ENCODE results near the gene MPV17L.
"Not testable (repeated sequence)": the region's sequence is repeated elsewhere in the genome, so short reads cannot be mapped to it uniquely, and the experiment has no call there.

MPV17L gene

DNA sequence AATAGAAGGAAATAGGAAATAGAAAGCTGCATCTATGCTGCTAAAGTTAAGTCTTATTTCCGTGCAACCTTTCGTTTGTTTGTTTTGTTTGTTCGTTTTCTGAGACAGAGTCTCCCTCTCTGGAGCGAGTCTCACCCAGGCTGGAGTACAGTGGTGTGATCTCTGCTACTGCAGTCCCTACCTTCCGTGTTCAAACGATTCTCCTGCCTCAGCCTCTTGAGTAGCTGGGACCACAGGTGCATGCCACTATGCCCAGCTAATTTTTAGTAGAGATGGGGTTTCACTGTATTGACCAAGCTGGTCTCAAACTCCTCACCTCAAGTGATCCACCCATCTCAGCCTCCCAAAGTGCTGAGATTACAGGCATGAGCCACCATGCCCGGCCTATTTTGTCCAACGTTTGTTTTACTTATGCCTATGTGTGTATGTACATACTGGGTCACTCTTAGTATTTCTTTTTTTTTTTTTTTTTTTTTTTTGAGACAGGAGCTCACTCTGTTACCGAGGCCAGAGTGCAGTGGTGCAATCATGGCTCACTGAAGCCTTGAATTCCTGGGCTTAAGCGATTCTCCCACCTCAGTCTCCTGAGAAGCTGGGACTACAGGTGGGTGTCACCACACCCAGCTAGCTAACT is 55.7 kb downstream of the MPV17L start:
- no peak overlapping the region for H3K4me3 ChIP-seq (ENCODE audit: extremely low read depth, insufficient read depth, low read length, poor library complexity, severe bottlenecking)
- H3K9me3 ChIP-seq (ENCODE audit: control insufficient read depth, low read length) = no peaks in the 10 kb centered on the region
- 91 to 97% methylated on average over 3 to 8 of the region's 10 CpGs for WGBS, 2 experiments (ENCODE audit: insufficient coverage in 2 of 2)
- peaks cover 3% of the 10 kb centered on the region for H3K36me3 ChIP-seq (ENCODE audit: control insufficient read depth, insufficient read depth, low read length)
- H3K27ac ChIP-seq (ENCODE audit: low read depth, low read length, severe bottlenecking) = no peak overlapping the region
- no peaks in the 10 kb centered on the region for H3K4me1 ChIP-seq (ENCODE audit: control insufficient read depth, insufficient read depth, low read length, poor library complexity, severe bottlenecking)

DNA sequence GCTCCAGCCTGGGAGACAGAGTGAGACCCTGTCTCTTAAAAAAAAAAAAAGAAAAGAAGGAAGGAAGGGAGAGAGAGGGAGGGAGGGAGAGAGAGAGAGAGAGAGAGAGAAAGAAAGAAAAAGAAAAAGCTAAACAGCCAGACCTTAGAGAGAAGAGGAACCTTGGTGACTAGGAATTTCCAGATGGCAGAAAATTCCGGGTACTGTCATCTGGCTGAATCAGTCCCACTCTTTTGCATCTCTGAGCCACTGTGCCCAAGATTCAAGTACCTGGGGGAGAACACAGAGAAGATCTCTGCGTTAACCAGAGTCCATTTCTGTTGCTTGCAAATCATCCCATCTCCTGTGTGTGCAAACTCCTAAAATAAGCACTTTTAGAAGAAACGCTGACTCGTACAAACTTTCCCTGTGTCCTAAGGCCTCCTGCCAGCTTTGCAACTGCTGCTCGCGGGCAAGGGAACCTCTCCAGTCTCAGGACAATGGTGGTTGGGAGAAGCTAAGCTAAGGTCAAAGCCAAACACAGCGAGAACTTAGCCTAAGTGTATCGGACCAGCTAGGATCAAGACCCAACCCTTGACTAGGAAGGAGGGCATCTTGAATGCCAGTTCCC is 56.8 kb downstream of the MPV17L start:
- Histone ChIP-seq H3K4me3 (ENCODE audit: extremely low read depth, insufficient read depth, low read length, poor library complexity, severe bottlenecking) (no peak overlapping the region), H3K27ac (ENCODE audit: low read depth, low read length, severe bottlenecking) (no peak overlapping the region), H3K36me3 (ENCODE audit: control insufficient read depth, insufficient read depth, low read length) (peaks cover 3% of the 10 kb centered on the region), H3K4me1 (ENCODE audit: control insufficient read depth, insufficient read depth, low read length, poor library complexity, severe bottlenecking) (no peaks in the 10 kb centered on the region), H3K9me3 (ENCODE audit: control insufficient read depth, low read length) (no peaks in the 10 kb centered on the region)
- WGBS, 2 experiments (ENCODE audit: insufficient coverage in 2 of 2) = 93 to 98% methylated on average over 8 of the region's 8 CpGs

DNA sequence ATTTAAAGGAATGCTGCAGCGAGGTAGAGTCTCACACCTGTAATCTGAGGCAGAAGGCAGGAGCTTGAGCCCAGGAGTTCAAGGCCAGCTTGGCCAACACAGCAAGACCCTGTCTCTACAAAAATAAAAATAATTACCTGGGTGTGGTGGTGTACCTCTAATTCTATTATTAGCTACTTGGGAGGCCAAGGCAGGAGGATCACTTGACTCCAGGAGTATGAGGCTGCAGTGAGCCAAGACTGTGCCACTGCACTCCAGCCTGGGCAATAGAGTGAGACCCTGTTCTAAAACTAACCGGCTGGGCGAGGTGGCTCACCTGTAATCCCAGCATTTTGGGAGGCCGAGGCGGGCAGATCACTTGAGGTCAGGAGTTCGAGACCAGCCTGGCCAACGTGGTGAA is 57.7 kb downstream of the MPV17L start:
- WGBS, 2 experiments (ENCODE audit: insufficient coverage in 2 of 2) = 83 to 93% methylated on average over 2 of the region's 7 CpGs
- H3K27ac ChIP-seq (ENCODE audit: low read depth, low read length, severe bottlenecking); H3K4me3 ChIP-seq (ENCODE audit: extremely low read depth, insufficient read depth, low read length, poor library complexity, severe bottlenecking); H3K36me3 ChIP-seq (ENCODE audit: control insufficient read depth, insufficient read depth, low read length); H3K9me3 ChIP-seq (ENCODE audit: control insufficient read depth, low read length); H3K4me1 ChIP-seq (ENCODE audit: control insufficient read depth, insufficient read depth, low read length, poor library complexity, severe bottlenecking): not testable (repeated sequence)

DNA sequence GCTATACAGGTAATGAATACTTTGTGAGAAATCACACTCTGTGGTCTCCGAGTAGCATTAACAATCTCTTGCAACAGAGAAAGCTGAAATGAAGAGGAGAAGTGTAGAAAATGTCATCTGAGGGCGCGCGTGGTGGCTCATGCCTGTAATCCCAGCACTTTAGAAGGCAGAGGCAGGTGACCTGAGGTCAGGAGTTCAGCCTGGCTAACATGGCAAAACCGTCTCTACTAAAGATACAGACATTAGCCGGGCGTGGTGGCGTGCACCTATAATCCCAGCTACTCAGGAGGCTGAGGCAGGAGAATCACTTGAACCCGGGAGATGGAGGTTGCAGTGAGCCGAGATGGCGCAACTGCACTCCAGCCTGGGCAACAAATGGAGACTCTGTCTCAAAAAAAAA is 59.4 kb downstream of the MPV17L start:
- not testable (repeated sequence) for H3K36me3 ChIP-seq (ENCODE audit: control insufficient read depth, insufficient read depth, low read length); H3K27ac ChIP-seq (ENCODE audit: low read depth, low read length, severe bottlenecking); H3K4me3 ChIP-seq (ENCODE audit: extremely low read depth, insufficient read depth, low read length, poor library complexity, severe bottlenecking); H3K4me1 ChIP-seq (ENCODE audit: control insufficient read depth, insufficient read depth, low read length, poor library complexity, severe bottlenecking); H3K9me3 ChIP-seq (ENCODE audit: control insufficient read depth, low read length)
- WGBS, 2 experiments (ENCODE audit: insufficient coverage in 2 of 2) = 90 to 97% methylated on average over 7 to 11 of the region's 11 CpGs

DNA sequence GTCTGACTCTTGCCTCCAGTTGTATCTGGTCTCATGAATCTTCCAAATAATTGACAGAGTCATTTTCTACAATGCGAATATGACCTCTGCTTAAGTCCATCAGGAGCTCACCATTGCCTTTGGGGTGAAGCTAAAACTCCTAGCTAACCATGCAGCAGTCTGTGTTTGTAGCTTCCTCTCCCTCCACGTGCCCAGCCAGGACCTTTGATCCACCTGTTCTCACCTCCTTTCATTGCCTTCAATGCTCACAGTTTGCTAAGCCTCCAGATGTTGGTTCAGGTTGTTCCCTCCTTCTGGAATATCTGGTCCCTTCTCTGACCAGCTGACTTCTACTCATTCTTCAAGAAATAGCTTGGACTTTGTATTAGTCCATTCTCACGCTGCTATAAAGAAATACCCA is 61.8 kb downstream of the MPV17L start:
- Histone ChIP-seq H3K27ac (ENCODE audit: low read depth, low read length, severe bottlenecking) (no peak overlapping the region), H3K9me3 (ENCODE audit: control insufficient read depth, low read length) (no peaks in the 10 kb centered on the region), H3K36me3 (ENCODE audit: control insufficient read depth, insufficient read depth, low read length) (peaks cover 3% of the 10 kb centered on the region), H3K4me1 (ENCODE audit: control insufficient read depth, insufficient read depth, low read length, poor library complexity, severe bottlenecking) (no peaks in the 10 kb centered on the region), H3K4me3 (ENCODE audit: extremely low read depth, insufficient read depth, low read length, poor library complexity, severe bottlenecking) (no peak overlapping the region)
- 84 to 96% methylated on average over 2 of the region's 3 CpGs for WGBS, 2 experiments (ENCODE audit: insufficient coverage in 2 of 2)

DNA sequence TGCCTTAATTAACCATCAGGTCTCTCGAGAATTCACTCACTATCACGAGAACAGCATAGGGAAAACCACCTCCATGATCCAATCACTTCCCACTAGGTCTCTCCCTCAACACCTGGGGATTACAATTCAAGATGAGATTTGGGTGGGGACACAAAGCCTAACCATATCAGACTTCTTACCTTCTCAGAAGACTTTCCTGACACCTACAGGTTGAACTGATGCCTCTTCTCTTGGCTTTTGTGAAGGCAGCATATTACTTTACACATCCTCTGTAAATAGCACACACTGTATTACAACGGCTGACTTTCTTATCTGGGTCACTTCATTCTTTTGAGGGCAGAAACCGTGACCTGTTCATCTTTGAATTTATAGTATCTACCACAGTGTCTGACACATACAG is 62.4 kb downstream of the MPV17L start:
- no peaks in the 10 kb centered on the region for H3K36me3 ChIP-seq (ENCODE audit: control insufficient read depth, insufficient read depth, low read length)
- H3K9me3 ChIP-seq (ENCODE audit: control insufficient read depth, low read length) = no peaks in the 10 kb centered on the region
- H3K27ac ChIP-seq (ENCODE audit: low read depth, low read length, severe bottlenecking) = no peak overlapping the region
- H3K4me1 ChIP-seq (ENCODE audit: control insufficient read depth, insufficient read depth, low read length, poor library complexity, severe bottlenecking) = no peaks in the 10 kb centered on the region
- WGBS, 2 experiments (ENCODE audit: insufficient coverage in 2 of 2) = 60 to 66% methylated on average over 3 to 4 of the region's 4 CpGs
- no peak overlapping the region for H3K4me3 ChIP-seq (ENCODE audit: extremely low read depth, insufficient read depth, low read length, poor library complexity, severe bottlenecking)

DNA sequence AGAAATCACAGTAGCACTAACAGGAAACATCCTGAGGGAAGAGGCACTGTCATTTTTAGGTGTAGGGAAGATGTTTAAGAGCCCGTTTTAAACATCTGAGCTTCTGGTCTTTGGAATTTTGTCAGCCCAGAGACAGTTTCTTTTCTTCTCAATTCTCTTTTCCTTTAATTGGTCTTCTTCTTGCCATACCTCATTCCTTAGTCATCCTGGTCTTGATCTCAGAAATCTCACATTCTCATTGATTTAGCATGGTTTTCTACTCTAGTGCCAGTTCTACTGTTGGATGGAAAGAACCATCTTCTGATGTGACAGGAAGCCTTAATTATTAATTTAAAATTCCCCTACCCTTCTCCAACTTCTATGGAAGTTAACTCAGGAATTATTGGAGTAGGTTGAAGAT is 64.2 kb downstream of the MPV17L start:
- Histone ChIP-seq H3K36me3 (ENCODE audit: control insufficient read depth, insufficient read depth, low read length) (peaks cover 5% of the 10 kb centered on the region), H3K4me1 (ENCODE audit: control insufficient read depth, insufficient read depth, low read length, poor library complexity, severe bottlenecking) (no peaks in the 10 kb centered on the region), H3K4me3 (ENCODE audit: extremely low read depth, insufficient read depth, low read length, poor library complexity, severe bottlenecking) (no peak overlapping the region), H3K9me3 (ENCODE audit: control insufficient read depth, low read length) (no peaks in the 10 kb centered on the region), H3K27ac (ENCODE audit: low read depth, low read length, severe bottlenecking) (no peak overlapping the region)
- WGBS, 2 experiments (ENCODE audit: insufficient coverage in 2 of 2) = 80% methylated on average over 1 of the region's 1 CpG; no CpG with 5 or more reads in 1 of the 2 experiments

DNA sequence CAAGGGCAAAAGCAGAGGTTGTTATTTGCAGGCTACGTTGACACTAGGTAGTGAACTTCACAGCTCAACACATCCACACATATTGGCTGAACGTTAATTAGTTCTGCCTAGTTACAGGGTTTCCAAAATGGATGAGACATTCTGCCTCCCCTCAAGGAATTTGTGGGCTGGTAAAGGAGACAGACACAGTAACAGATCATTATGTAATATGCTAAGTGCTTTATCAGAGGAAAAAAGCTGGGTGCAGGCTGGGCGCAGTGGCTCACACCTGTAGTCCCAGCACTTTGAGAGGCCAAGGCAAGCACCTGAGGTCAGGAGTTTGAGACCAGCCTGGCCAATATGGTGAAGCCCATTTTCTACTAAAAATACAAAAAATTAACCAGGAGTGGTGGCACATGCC is 65.0 kb downstream of the MPV17L start:
- peaks cover 5% of the 10 kb centered on the region for H3K36me3 ChIP-seq (ENCODE audit: control insufficient read depth, insufficient read depth, low read length)
- WGBS, 2 experiments (ENCODE audit: insufficient coverage in 2 of 2) = 94 to 100% methylated on average over 1 to 2 of the region's 3 CpGs
- H3K27ac ChIP-seq (ENCODE audit: low read depth, low read length, severe bottlenecking) = no peak overlapping the region
- H3K4me3 ChIP-seq (ENCODE audit: extremely low read depth, insufficient read depth, low read length, poor library complexity, severe bottlenecking) = no peak overlapping the region
- no peaks in the 10 kb centered on the region for H3K4me1 ChIP-seq (ENCODE audit: control insufficient read depth, insufficient read depth, low read length, poor library complexity, severe bottlenecking)
- H3K9me3 ChIP-seq (ENCODE audit: control insufficient read depth, low read length) = no peaks in the 10 kb centered on the region

DNA sequence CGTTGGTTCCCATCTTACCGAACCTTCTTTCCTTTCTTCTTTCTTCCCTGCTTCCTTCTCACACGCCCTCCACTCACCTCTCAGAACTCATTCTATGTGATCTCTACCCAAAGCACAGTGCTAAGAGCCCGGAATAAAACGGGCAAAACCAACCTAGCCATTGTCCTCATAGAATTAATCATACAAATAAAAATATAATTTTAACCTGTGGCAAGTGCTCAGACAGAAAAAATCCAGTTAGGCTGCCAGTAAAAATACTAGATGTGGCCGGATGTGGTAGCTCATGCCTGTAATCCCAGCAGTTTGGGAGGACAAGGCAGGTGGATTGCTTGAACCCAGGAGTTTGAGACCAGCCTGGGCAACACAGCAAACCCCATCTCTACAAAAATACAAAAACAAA is 65.8 kb downstream of the MPV17L start:
- H3K9me3 ChIP-seq (ENCODE audit: control insufficient read depth, low read length) = no peaks in the 10 kb centered on the region
- H3K36me3 ChIP-seq (ENCODE audit: control insufficient read depth, insufficient read depth, low read length) = peaks cover 5% of the 10 kb centered on the region
- H3K4me3 ChIP-seq (ENCODE audit: extremely low read depth, insufficient read depth, low read length, poor library complexity, severe bottlenecking) = no peak overlapping the region
- no peak overlapping the region for H3K27ac ChIP-seq (ENCODE audit: low read depth, low read length, severe bottlenecking)
- WGBS, 2 experiments (ENCODE audit: insufficient coverage in 2 of 2) = 87 to 100% methylated on average over 3 to 4 of the region's 6 CpGs
- no peaks in the 10 kb centered on the region for H3K4me1 ChIP-seq (ENCODE audit: control insufficient read depth, insufficient read depth, low read length, poor library complexity, severe bottlenecking)

Measured in mesodermal cell (in vitro differentiated cells).